ENCODE results near the gene IL15. TPM values are rescaled to one million over a fixed set of nuclear protein-coding genes. Genes with fewer than 3 reads are reported as not detected.

The IL15 gene, protein sequence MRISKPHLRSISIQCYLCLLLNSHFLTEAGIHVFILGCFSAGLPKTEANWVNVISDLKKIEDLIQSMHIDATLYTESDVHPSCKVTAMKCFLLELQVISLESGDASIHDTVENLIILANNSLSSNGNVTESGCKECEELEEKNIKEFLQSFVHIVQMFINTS
- 6.0 and 8.3 TPM in 2 replicates for total RNA-seq

DNA sequence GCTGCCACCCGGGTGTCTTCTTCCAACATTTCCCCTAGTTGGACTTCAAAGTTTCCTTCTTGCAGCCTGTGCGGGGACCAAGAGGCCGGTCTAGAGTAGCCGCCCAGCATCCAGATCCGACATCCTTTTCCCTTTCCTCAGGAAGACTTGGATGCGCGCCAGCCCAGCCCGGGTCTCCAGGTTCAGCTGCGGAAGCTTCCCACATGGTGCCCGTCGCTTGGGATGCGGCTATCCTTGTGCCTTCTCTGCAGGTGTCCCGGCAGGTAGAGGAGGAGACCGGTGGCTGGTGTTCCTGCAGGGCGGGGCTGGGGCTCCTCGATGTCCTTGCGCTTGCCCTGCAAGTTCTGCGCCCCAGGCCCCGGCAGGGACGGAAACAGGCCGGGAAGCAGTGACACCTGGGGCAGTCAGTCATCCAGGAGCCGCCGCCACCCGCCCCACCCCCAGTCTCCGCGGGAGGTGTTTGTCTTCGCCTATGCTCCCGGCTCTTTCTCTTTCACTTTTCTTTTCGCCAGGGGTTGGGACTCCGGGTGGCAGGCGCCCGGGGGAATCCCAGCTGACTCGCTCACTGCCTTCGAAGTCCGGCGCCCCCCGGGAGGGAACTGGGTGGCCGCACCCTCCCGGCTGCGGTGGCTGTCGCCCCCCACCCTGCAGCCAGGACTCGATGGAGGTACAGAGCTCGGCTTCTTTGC is at the start of gene IL15:
TSS of gene IL15 (plus strand) at position 502 of the 689 bp plus-strand sequence. CDS start 82,882 bp downstream, outside the sequence.

Measured in smooth muscle cell of the umbilical artery (primary cell).